SK-MEL-5 (cell line): ENCODE data around the gene CEP128. TPM values are rescaled to one million over a fixed set of nuclear protein-coding genes. Genes with fewer than 3 reads are reported as not detected.

Source experiments
- DNase-seq: peaks from one replicate; pipeline ENCODE4 v3.0.0-alpha.2; 2016; ENCODE audit warnings: low read depth, low spot score
- in situ Hi-C: cut with HindIII; loops from 2 replicates; pipeline ENCODE4 v1.10.0; 2016; ENCODE audit warnings: low sequenced_read_pairs, high pct_unique_total_duplicates, low pct_unique_long_range_greater_than_20kb
- small RNA-seq, 2 experiments: library from RNA; depleted of rRNA; stranded (forward); fragments of <200 nt; gene quantifications; one replicate each; pipeline ENCODE3, GENCODE V24; 2014
- total RNA-seq: library from RNA; depleted of rRNA; stranded (reverse); fragments of >200 nt; shearing (Covaris generic); gene quantifications from 2 replicates; pipeline ENCODE4 v1.2.3, GENCODE V29; 2014; rRNA removed

CEP128 gene
- total RNA-seq, 1 experiment from 2014 or later: 1.6 TPM

GRCh38 chr14:80448267-80448666 is 493.3 kb downstream of the CEP128 start:
- DNase-seq: no peak
- in situ Hi-C loops: no loop called here

DNA sequence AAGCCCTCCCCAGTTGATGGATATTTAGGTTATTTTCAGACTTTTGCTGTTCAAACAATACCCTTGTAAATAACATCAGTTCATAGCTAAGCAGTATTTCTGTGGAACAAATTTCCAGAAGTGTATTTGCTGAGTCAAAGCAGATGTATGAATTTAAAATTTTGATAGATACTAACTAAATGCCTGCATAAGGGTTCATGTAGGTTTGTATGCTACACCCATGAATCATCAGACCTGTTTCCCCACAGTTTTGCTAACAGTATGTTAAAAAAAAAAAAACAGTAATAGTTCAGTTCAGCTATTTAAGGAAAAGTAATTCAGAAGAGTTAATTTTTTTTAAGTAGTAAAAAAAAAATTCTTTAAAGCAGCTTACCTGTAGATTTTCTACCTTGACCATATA is 494.1 kb downstream of the CEP128 start:
- no peak for DNase-seq
- in situ Hi-C loops: no loop called here

Small RNA genes within 50 kb of the gene (small RNA-seq; reads per million reads assigned to genes)
- 0 reads per million in 2 experiments for gene AC022404.1

Other genes with a start within 250 kb of the CEP128 start
- not detected in 2 replicates for gene TSHR, start 13.9 kb upstream of the CEP128 start, total RNA-seq